Omental fat pad (tissue), 4 donors: ENCODE measurements around the gene RIMS4. TPM values are rescaled to one million over a fixed set of nuclear protein-coding genes. Genes with fewer than 3 reads are reported as not detected.

ENCODE experiments used
- ATAC-seq: fragments of 150-250 bp; one replicate; pipeline ENCODE4 v1.9.1; 2016; ENCODE audit warnings: mild to moderate bottlenecking, moderate library complexity; ENCODE audit not compliant: low FRiP score
- DNase-seq: peaks from one replicate; pipeline ENCODE4 v3.0.0-alpha.2; 2019; ENCODE audit warnings: low spot score
- total RNA-seq, 4 donors: library from RNA; depleted of rRNA; stranded (reverse); fragments of >200 nt; gene quantifications; one replicate each; pipeline ENCODE4 v1.1.0, GENCODE V29; 2016
- TF ChIP-seq, protein P1 (sequence below), 3 donors: fragments of 450-650 bp; IDR thresholded peaks; one replicate each; pipeline ENCODE4 v1.5.1; 2016 to 2017; ENCODE audit warnings: antibody characterized with exemption in 3 of 3, mild to moderate bottlenecking in 3 of 3, moderate library complexity in 2 of 3

The RIMS4 gene
- total RNA-seq, 4 donors from 2014 or later, result 0.60 to 0.88 (median 0.72) TPM

DNA sequence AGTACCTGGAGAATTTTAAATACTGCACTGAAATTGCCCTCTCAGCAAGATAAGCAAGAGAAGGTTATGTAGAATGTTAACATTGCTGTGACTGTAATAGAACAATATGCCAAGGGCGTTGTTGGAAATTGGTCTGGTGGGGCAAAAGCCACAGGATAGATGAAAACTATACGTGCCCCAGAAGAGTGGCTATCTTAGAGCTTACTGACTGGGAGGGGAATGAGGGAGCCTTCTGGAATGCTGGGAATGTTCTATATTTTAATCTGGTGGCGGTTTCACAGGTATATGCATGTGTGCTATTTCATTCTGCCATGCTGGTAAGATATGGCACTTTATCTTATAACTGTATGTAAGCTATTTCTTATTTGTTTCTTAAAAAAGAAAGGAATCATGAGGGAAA lies 39.9 kb upstream of the RIMS4 start:
- TF ChIP-seq, protein P1, sequence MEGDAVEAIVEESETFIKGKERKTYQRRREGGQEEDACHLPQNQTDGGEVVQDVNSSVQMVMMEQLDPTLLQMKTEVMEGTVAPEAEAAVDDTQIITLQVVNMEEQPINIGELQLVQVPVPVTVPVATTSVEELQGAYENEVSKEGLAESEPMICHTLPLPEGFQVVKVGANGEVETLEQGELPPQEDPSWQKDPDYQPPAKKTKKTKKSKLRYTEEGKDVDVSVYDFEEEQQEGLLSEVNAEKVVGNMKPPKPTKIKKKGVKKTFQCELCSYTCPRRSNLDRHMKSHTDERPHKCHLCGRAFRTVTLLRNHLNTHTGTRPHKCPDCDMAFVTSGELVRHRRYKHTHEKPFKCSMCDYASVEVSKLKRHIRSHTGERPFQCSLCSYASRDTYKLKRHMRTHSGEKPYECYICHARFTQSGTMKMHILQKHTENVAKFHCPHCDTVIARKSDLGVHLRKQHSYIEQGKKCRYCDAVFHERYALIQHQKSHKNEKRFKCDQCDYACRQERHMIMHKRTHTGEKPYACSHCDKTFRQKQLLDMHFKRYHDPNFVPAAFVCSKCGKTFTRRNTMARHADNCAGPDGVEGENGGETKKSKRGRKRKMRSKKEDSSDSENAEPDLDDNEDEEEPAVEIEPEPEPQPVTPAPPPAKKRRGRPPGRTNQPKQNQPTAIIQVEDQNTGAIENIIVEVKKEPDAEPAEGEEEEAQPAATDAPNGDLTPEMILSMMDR (IDR thresholded peaks at IDR 0.05), result no peak
- no peak for ATAC-seq
- DNase-seq, result no peak

DNA sequence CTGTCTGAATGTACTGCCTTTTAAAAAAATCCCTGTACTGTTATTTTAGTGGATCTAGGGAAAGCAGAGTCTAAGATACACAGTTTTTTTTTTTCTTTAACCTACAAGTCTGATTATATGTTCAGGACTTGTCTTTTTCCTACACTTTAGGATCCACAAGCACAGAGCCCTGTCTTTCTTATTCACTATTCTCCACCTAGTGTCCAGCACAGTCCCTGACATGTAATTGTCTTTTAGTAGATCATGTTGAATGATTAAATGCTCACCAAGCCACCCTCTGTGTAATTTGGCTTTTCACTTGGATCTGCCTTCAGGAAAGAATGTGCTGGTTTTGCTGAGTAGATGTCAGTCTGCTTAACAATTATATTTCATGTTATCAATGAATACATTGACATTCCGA lies 39.4 kb upstream of the RIMS4 start:
- TF ChIP-seq, protein P1 (IDR thresholded peaks at IDR 0.05), result no peak
- ATAC-seq, result no peak
- no peak for DNase-seq

DNA sequence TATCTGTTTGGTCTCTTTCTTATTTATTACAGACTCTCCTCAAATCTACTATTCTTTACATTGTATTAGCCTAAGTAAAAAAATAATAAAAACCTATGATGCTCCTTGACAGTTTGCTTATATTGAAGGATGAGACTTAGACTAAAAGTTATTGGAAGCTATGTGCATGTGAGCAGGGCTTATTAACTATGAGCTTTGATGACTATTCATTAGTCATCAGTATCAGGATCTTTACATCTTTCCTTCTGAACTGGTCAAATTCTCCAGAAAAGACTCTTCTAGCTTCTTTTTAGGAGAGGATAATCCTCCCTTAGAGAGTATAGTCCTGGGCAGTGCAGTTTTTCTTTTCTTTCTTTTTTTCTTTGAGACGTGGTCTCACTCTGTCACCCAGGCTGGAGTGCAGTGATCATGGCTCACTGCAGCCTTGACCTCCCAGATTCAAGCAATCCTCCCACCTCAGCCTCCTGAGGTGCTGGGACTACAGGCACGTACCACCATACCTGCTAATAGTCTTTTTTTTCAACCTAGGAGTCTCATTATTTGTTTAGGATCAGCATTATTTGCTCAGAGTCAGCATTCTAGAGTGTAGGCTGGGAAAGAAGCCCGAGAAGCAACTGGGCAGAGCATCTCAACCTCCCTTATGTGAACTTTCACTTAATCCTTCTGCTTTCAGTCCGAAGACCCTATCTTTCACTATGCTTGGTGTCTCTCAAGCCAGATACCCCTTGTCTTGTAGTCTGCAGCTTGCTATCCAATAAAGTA lies 38.1 kb upstream of the RIMS4 start:
- TF ChIP-seq, protein P1 (IDR thresholded peaks at IDR 0.05), result no peak
- DNase-seq (no peak), ATAC-seq (no peak)

DNA sequence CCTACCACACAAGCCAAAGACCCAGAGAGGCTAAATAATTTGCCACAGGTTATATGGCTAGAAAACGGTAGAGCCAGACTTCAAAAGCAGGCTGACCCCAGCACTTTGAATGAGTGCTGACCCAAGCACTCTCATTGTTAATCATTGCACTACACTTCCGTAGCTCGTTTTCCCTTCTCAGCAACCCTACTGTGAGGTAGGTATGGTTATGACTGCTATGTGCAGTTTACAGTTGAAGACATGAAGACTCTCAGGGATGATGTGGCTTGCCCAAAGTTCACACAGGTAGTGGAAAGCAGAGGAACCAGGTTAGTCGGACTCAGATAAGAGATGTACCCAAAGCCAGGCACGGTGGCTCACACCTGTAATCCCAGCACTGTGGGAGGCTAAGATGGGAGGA lies 33.5 kb upstream of the RIMS4 start:
- TF ChIP-seq, protein P1 (IDR thresholded peaks at IDR 0.05), result no peak
- ATAC-seq (no peak), DNase-seq (no peak)

DNA sequence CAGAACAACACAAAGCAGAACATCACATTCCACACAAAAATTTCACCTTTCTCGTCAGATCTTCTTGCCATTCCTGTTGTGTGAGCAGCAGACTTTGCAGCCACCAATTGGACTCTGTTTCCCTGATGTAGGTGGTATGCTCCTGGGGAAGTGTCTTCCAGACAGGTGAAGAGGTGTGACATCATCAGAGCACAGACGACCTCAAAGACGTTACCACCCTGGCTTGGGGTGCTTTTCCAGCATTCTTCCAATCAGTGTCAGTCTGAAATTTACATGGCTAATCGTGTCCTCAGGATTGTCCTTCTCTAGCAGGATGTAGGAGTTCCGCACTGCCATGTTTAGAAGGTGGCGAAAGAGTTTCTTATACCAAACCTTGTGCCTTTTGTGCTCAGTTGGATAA lies 31.6 kb upstream of the RIMS4 start:
- ATAC-seq, result no peak
- no peak for DNase-seq
- TF ChIP-seq, protein P1 (IDR thresholded peaks at IDR 0.05), result no peak

DNA sequence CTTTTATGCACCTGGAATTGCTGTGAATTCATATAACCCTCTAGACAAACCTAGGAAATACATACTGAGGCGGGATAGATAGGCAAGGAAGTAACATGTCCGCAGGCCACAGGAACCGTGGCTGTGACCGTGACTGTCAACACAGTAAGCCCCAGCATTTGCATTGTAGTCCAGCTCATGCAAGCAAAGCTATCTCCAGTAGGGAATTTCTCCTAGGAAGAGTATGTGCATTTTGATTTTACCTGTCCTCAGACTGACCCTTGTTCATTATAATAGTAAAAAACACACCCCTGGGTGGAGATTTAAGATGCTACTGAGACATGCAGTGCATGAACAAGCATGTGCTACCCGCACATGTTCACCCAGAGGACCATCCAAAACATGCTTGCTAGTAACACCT lies 30.5 kb upstream of the RIMS4 start:
- ATAC-seq (no peak), DNase-seq (no peak)
- TF ChIP-seq, protein P1 (IDR thresholded peaks at IDR 0.05), result no peak

DNA sequence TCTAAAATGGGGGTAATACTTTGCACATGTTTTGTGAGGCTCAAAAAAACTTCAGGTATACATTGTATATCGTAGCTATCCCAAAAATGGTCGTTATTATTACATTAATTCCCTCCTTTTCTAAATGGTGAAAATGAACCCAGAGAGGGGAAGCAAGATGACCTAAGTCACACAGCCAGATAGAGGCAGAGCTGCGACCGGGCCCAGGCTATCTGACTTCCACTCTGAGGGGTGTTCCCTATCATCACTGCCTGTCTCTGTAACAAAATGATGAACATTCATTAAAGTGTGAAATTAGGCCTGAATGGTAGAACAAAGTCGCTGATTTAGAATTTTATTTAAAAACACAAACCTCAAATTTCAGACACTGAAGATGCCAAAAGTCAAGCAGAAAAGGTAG lies 29.1 kb upstream of the RIMS4 start:
- DNase-seq, result no peak
- ATAC-seq, result no peak

More for the DNA sequence above, 29.1 kb upstream of the RIMS4 start:
- TF ChIP-seq, protein P1 (IDR thresholded peaks at IDR 0.05), result no peak
